Effector CD4-positive, alpha-beta T cell (primary cell): Measurements from ENCODE around the gene PGAP6.
"Not testable (repeated sequence)": the region's sequence is repeated elsewhere in the genome, so short reads cannot be mapped to it uniquely, and the experiment has no call there.

Experiments
- DNase-seq: peaks from one replicate; pipeline ENCODE4 v3.0.0-alpha.2; 2020
- total RNA-seq: gene quantifications from one replicate; lab custom pipeline; 2026; lab: John Stamatoyannopoulos, UW

PGAP6 gene, protein sequence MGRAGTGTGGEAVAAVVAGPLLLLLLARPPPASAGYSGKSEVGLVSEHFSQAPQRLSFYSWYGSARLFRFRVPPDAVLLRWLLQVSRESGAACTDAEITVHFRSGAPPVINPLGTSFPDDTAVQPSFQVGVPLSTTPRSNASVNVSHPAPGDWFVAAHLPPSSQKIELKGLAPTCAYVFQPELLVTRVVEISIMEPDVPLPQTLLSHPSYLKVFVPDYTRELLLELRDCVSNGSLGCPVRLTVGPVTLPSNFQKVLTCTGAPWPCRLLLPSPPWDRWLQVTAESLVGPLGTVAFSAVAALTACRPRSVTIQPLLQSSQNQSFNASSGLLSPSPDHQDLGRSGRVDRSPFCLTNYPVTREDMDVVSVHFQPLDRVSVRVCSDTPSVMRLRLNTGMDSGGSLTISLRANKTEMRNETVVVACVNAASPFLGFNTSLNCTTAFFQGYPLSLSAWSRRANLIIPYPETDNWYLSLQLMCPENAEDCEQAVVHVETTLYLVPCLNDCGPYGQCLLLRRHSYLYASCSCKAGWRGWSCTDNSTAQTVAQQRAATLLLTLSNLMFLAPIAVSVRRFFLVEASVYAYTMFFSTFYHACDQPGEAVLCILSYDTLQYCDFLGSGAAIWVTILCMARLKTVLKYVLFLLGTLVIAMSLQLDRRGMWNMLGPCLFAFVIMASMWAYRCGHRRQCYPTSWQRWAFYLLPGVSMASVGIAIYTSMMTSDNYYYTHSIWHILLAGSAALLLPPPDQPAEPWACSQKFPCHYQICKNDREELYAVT
- total RNA-seq = 75.0 reads per million, percentile 77 among the genes with 10 or more reads in this experiment

DNA sequence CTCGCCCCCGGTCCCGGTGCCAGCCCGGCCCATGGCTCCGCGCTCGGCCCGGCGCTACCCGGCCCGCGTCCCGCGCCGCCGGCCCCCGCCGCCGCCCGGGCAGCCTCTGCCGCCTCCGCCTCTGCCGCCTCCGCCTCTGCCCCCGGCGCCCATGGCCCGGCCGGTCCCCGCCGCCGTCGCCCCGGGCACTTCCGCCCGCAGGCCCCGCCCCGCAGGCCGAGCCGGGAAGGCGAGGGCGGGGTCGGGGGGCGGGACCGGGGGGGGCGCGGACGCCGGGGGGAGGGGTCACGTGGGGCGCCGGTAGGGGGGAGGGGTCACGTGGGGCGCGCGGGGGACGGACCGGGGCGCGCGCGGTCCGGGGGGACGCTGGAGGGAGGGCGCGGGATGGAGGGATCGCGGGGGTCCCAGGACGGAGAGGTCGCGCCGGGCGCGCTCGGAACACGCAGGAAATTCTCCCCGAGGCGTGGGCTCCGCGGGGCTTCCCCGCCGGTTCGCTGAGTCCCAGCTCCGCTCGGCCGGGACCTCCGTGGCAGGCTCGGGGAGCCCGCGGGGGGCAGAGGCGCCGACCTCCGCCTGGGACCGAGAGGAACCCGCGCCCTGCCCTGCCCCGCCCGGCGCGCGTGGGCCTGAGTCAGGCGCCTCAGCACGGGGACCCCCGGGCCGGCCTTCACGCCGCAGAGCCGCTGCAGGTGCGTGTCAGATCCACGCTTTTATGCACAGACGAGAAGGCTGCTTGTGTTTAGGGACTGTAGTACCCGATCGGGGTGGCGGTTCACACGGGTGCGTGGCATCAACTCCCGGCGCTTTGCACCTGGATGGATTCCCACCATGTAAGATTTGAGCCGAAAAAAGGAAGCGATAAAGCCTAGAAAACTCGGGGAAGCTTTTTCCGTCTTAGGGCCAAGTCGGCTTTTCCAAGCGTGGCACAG, at the start of gene PGAP6:
Gene PGAP6 (minus strand): TSS at position 190 of the 929 bp plus-strand sequence. CDS start 157 bp downstream, at position 33.
- peak; percentile 57 for DNase-seq

DNA sequence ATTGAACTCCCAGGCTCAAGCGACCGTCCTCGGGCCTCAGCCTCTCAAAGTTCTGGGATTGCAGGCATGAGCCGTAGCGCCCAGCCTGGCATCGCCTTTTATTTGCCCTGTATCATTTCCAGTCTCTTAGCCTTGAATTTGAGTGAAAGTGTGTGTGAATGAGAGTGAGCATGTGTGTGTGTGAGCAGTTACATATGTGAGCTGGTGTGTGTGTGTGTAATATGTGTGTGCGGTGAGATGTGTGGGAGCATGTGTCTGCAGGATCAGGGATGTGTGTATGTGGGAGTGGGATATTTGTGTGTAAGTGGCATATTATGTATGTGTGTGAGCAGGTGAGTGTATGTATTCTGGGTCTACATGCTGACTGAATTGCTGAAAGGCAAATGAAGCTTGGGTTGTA, 49.1 kb upstream of the PGAP6 start:
- no peak for DNase-seq

DNA sequence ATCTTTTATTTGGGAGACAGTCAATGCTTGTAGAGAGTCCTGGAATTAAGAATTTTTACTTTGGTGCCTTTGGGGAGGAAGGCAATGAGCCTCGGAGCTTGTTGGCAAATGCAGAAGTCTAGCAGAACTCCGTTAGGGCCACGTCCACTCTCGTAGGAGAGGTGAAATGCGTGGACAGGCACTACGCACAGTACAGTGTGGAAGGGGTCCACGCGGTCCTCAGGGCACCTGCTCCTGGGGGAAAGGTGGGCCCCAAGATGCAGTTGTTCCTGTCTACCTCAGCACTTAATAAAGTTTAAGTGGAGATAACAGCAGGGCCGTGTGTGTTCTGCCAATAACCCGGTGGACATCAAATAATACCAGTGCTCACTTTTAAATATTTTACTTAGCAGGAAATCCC, 45.5 kb upstream of the PGAP6 start:
- DNase-seq = no peak

DNA sequence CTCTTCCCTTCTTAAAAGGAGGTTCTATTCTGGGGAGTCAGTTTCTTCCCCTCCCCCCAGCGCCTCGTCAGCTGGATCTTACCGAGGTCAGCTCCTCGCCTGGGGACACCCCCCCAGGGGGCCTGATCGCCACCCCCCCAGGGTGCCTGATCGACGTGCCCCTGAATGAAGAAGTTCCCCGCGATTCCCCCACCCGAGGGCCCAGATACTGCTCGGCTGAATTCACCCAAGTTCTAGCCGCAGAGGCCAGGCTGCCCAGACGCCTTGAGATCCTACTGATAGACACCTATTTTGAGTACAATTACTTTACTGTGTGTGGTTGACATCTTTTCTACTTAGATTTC, 45.1 kb upstream of the PGAP6 start:
- no peak for DNase-seq

DNA sequence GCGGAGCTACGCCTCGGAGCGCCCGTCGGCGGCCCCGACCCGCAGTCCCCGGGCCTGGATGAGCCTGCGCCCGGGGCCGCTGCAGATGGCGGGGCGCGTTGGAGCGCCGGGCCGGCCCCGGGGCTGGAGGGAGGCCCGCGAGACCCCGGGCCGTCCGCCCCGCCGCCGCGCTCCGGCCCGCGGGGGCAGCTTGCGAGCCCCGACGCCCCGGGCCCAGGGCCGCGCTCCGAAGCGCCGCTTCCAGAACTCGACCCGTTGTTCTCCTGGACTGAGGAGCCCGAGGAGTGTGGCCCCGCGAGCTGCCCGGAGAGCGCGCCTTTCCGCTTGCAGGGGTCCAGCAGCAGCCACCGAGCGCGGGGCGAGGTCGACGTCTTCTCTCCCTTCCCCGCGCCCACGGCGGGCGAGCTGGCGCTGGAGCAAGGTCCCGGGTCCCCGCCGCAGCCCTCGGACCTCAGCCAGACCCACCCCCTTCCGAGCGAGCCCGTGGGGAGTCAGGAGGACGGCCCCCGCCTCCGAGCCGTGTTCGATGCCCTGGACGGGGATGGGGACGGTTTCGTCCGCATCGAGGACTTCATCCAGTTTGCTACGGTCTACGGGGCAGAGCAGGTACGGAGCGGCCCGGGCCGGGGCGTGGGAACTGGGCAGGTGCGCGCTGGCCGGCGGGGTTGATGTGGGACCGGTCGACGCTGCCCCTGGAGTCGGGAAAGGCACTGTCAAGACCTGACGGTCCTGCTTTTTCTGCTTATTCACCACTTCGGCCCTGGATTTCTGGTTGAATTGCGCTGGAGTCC, 44.5 kb upstream of the PGAP6 start:
- DNase-seq = no peak

DNA sequence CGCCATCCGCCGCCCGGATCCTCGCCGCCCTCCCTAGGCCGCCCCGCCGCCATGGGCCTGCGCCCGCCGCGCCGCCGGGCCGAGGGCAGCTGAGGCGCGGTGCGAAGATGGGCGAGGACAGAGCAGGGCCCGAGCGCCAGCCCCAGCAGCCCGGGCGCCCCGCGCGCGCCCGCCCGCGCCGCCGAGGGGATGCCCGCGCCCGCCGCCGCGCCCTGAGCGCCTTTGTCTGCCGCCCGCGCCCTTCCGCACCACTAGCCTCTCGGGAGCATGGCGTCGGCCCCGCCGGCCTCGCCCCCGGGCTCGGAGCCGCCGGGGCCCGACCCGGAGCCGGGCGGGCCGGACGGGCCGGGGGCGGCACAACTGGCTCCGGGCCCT, 43.9 kb upstream of the PGAP6 start:
- no peak for DNase-seq

DNA sequence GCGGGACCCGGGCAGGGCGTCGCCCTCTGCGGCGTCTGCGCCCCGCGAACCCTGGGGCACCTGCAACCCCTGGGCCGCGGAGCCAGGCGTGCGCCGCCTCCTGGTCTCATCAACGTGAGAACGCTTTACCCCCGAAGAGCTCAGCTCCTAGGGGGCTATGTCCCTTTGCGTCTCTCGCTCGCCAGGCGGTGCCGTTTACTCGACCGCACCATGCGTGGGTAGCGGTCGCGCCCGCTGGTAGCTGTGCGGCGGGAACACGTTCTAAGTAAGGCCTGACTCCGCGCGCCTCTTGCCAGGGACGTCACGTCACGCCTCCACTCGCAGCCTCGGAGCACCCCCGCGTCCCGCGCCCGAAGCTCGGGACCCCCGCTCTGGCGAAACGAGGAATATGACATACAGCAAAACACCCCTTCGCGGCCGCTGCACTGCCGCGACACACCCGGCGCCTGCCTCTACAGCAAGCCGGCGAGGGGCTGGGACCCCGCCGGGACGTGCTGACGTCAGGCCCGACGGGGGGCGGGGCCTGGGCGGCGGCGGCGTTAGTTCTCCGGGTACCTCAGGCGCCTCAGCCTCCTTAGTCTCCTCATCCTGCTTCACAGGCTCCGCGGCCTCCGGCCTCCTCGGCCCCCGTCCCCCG, 43.4 kb upstream of the PGAP6 start, which contains the start of gene RAB11FIP3:
Gene RAB11FIP3 (plus strand): TSS at position 568 of the 637 bp plus-strand sequence. CDS start 358 bp downstream, outside the sequence.
- DNase-seq = peak; percentile 75

DNA sequence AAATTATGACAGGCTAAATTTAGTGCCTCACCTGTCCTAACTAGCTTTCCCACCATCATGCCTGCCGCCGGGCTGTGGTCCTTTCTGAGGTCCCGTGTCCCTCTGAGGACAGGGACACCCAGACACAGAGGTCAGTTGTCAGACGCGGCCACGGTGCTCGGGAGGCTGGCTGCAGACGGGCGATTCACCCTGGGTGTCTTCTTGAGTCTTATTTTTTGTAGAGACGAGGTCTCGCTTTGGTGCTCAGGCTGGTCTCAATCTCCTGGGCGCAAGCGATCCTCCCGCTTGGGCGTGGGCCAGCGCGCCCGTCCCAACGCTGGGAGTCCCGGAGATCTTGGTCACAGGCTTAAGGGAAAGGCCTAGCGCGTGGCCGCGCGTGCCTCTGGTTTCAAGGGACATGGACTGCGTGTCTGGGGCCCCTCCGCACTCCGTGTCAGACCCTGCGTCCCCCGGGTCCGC, 42.9 kb upstream of the PGAP6 start:
- DNase-seq = no peak

DNA sequence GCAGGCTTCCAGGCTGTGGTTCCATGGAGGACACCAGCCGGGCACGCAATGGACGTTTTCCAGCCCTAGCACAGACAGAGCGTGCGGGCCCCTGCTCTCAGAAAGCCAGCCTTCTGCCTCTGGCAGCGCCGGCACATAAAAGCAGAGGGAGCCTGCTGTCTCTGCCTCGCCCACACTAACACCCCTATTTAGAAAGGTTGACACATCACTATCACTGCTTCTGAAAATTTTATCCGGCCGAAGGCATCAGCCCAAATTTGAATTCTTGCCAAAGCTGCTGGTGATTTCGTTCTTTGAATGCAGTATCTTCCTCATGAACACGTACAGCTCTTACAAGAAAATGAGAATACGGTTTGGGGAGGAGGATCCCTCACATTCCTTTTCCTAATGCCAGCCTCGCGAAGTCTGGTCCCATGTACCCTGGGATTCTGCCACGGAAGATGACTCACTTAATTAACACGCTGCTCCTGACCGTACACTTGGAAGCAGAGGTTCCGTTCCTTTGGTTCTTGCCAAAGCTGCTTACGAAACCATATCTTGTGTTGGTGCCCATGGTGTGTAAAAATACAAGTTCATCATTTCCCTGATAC, 42.4 kb upstream of the PGAP6 start:
- DNase-seq = no peak

DNA sequence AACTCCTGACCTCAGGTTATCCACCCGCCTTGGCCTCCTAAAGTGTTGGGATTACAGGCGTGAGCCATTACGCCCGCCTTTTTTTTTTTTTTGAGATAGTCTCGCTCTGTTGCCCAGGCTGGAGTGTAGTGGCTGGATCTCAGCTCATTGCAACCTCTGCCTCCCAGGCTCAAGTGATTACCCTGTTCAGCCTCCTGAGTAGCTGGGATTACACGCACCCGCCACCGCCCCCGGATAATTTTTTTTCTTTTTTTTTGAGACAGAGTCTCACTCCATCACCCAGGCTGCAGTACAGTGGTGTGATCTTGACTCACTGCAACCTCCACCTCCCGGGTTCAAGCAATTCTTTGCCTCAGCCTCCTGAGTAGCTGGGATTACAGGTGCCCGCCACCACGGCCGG, 40.4 kb upstream of the PGAP6 start:
- DNase-seq = not testable (repeated sequence)

DNA sequence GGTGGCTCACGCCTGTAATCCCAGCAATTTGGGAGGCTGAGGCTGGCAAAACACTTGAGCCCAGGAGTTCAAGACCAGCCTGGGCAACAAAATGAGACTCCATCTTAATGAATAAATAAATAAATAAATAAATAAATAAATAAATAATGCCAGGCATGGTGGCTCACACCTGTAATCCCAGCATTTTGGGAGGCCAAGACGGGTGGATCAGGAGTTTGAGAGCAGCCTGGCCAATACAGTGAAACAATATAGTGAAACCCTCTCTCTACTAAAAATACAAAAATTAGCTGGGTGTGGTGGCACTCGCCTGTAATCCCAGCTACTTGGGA, 33.4 kb upstream of the PGAP6 start:
- DNase-seq = not testable (repeated sequence)

DNA sequence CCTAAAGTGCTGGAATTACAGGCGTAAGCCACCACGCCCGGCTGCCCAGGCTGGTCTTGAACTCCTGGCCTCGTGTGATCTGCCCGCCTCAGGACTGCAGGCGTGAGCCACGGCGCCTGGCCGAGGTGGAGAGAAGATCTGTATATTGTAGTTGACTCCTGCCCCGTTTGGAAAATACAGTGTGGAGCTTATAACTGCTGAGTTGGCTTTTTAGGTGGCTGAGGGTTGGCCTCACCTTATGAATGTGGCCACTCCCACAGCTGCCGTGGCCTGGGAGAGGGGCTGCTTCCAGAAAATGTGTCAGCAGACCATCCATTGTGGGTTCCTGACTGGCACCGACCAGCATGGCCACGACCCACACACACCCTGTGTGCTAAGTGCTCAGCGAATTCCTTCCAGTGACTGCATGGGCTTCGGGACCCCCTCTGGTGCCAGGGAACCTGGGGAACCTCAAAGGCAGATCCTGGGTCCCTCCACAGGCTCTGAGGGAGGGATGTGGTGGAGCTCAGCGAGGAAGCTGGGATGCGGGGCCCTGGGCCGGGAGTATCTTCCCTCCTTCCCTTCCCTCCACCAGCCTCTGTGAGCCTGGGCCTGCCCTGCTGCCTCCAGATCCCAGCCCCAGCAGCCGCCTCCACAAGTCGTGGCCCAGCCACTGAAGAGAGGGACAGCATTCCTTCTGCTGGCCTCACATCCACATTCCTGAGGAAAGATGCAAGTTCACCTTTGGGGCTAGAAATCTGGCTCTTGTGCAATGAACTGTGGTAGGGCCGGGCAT, 32.8 kb upstream of the PGAP6 start:
- DNase-seq = no peak

DNA sequence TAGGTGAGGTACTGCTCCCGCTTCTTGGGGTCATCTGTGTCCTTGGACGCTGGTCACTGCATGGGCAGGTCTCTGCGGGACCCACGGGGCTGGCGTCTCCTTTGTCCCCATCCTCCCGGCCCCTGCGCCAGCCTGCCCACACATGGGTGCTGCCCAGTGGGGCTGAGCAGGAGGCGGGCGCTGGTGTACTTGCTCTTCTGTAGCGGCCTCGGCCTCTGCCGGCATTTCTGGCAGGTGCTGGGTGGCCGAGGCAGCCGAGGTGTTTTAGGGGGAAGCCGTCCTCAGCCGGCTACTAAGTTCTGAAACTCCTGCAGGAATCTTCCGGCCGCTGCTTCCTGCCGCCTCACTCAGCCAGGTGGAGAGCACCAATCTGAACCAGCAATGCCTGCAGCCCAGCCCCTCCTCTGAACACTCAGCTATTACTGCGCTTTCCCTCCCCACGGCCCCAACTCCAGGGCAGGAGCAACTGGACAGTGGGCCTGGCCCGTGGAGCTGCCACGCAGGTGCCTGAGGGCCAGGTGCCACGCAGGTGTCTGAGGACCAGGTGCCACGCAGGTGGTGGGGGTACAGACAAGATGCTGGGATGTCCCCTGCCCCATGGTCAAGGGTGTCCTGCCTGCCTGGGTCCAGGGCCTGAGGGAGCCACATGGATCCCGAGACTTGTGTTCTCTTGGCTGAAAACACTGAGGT, 29.9 kb upstream of the PGAP6 start:
- DNase-seq = no peak

DNA sequence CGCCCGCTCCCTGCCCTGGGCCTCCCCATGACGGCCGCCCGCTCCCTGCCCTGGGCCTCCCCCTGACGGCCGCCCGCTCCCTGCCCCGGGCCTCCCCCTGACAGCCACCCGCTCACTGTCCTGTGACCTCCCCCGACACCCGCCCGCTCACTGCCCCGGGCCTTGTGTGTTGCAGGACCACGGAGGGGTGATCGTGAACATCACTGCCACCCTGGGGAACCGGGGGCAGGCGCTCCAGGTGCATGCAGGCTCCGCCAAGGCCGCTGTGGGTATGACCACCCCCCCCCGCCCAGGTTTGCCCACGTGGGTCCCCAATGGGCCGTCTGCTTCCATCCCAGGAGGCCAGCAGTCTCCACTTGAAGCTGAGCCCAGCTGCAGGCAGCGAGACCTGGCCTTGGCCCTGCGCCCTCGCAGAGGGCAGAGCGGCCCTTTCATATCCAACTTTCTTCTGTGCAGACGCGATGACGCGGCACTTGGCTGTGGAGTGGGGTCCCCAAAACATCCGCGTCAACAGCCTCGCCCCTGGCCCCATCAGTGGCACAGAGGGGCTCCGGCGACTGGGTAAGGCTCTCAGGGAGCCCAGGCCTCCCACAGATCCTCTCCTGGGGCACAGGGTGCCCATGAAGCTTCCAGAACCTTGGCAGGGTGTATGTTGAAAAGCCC, 28.9 kb upstream of the PGAP6 start:
- no peak for DNase-seq

DNA sequence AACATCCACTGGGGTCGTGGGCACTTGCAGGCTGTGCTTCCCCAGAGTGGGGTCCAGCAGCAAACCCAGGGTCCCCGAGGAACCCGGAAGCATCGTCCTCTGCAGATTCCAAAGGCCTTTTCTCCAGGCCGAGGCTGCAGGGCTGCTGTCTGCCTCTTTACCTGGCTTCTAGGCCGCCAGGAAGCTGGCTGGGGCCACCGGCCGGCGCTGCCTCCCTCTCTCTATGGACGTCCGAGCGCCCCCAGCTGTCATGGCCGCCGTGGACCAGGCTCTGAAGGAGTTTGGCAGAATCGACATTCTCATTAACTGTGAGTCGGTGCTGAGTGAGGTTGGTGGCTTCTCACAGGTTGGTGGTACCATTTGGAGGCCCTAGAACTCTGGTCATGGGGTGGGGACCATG, 25.5 kb upstream of the PGAP6 start:
- DNase-seq = no peak

DNA sequence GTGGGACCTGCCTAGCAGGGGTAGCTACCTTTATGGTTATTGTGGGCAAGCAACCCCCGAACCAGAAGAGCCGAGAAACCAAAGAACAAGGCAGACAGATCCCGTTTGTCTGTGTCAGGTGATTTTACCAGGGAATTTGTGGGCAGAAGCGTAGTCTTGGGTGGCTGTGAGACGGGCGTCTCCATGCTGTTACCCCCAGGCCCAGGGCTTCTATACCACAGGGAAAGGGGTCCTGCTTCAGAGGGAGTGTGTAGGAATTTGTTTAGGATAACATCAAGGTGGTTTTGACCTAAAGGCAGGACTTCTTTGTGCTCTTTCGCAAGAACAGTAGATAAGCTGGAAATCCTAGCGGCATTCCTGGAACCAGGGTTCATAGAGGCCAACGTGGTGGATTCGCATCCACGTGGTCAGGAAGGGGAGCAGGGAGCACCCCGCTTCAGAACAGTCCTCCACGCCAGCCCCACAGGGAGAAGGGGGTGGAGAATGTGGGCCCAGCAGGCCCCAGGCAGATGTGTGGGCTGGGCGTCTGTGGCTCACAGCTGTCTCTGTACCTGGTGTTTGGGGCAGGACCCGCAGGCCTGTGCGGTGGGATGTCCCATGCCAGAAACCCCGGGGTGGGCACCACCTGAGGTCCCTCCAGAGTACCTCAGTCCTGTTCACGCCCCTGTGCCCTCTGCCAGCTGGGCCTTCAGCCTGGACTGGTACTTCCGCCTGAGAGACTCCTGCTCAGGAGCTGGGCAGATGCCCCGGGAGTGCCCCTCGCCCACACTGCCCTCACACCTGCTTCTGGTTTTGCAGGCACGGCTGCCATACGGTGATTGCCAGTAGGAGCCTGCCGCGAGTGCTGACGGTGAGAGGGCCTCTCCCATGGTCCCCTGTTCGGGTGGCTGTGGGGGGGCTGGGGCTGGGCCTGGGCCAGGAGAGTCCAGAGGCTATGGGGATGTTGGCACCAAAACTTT, 24.0 kb upstream of the PGAP6 start:
- no peak for DNase-seq

DNA sequence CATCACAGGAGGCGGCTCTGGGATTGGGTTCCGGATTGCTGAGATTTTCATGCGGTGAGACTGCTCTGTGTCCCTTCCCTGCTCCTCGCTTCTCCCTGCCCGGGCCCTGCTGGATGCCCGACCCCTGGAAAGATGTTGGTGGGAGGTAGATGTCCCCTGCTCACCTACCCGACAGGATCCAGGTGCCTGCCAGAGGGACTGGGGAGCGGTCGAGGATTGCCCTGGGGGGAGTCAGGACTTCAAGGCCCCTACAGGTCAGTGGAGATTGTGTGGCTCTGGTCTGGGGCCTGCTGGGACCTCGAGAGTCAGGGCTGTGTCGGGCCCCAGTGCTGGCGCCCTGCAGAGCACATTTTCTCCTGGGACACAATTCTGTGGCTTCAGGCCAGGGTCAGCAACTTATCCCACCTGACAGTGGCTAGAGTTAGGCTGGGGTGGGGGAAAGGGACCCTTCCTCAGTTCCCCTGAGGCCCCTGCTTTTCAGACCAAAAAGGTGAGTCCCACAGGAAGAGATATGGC, 23.3 kb upstream of the PGAP6 start:
- no peak for DNase-seq
